Testis (tissue), 3 donors: ENCODE results near the gene FAM227A. TPM values are rescaled to one million over a fixed set of nuclear protein-coding genes. Genes with fewer than 3 reads are reported as not detected.

Experiments used
- DNase-seq: peaks from one replicate; pipeline ENCODE4 v3.0.0-alpha.2; 2019
- H3K27ac ChIP-seq, 2 donors: fragments of 200-600 bp; sonication (generic); one replicate each; pipeline ENCODE4 v1.5.1; 2019
- H3K27me3 ChIP-seq: fragments of 200-600 bp; sonication (generic); one replicate; pipeline ENCODE4 v1.5.1; 2019
- H3K36me3 ChIP-seq: fragments of 200-600 bp; sonication (generic); one replicate; pipeline ENCODE4 v1.5.1; 2017; ENCODE audit warnings: low read depth; ENCODE audit errors: missing control alignments
- H3K4me1 ChIP-seq: fragments of 200-600 bp; sonication (generic); one replicate; pipeline ENCODE4 v1.5.1; 2019
- H3K4me3 ChIP-seq, 2 donors: fragments of 200-600 bp; sonication (generic); one replicate each; pipeline ENCODE4 v1.5.1; 2017 to 2019
- H3K9me3 ChIP-seq: fragments of 200-600 bp; sonication (generic); one replicate; pipeline ENCODE4 v1.5.1; 2017
- POLR2A ChIP-seq: fragments of 450-650 bp; IDR thresholded peaks from one replicate; pipeline ENCODE4 v1.6.1; 2017; ENCODE audit warnings: antibody characterized with exemption, mild to moderate bottlenecking, moderate library complexity
- WGBS, 2 donors: methylation state at CpG; one replicate each; pipeline ENCODE4 v1.1.5; 2018; 5-methylcytosine and 5-hydroxymethylcytosine counted together
- intact Hi-C: fragments of 100-400 bp; cut with DNase I; formaldehyde crosslinking; loops from one replicate; pipeline ENCODE4 v1.15.1; 2023; ENCODE audit warnings: low total_unique reads
- polyA plus RNA-seq: library from polyadenylated mRNA; stranded (reverse); fragments of 350-450 nt; fragmentation: Illumina TruSeq; extraction: RNeasy Lipid Tissue Mini Kit (QIAGEN cat#74804); gene quantifications from one replicate; pipeline ENCODE4 v1.2.3, GENCODE V29; 2014; ENCODE audit warnings: low read depth, low replicate concordance; ENCODE audit not compliant: insufficient read depth
- total RNA-seq, 2 donors: library from RNA; depleted of rRNA; stranded (reverse); fragments of >200 nt; gene quantifications; one replicate each; pipeline ENCODE4 v1.2.3, GENCODE V29; 2016
- TF ChIP-seq, protein P1 (sequence below), 3 experiments: fragments of 450-650 bp in 2 of 3; fragments of 200-600 bp in 1 of 3; sonication (generic) in 1 of 3; IDR thresholded peaks; one replicate each; pipeline ENCODE4 v1.5.1; 2016 to 2019; ENCODE audit warnings: antibody characterized with exemption in 3 of 3, mild to moderate bottlenecking in 2 of 3, moderate library complexity in 1 of 3

The FAM227A gene
- total and polyA plus RNA-seq, 3 donors from 2014 or later: 16.3 to 41.8 (median 18.0) TPM

GRCh38 chr22:38569181-38569971 is 86.8 kb downstream of the FAM227A start:
- WGBS, 2 donors: 22 to 40% methylated on average over 29 to 32 of the region's 32 CpGs
- DNase-seq: peak; percentile 18
- Histone ChIP-seq H3K4me3 (peak overlapping the region; percentile 61 to 70), H3K4me1 (peaks cover 15% of the 10 kb centered on the region), H3K36me3 (no peaks in the 10 kb centered on the region), H3K27me3 (no peaks in the 10 kb centered on the region), H3K9me3 (no peaks in the 10 kb centered on the region), H3K27ac (peak overlapping the region; percentile 74 to 84)
- TF ChIP-seq POLR2A: no peak
- TF ChIP-seq, protein P1, sequence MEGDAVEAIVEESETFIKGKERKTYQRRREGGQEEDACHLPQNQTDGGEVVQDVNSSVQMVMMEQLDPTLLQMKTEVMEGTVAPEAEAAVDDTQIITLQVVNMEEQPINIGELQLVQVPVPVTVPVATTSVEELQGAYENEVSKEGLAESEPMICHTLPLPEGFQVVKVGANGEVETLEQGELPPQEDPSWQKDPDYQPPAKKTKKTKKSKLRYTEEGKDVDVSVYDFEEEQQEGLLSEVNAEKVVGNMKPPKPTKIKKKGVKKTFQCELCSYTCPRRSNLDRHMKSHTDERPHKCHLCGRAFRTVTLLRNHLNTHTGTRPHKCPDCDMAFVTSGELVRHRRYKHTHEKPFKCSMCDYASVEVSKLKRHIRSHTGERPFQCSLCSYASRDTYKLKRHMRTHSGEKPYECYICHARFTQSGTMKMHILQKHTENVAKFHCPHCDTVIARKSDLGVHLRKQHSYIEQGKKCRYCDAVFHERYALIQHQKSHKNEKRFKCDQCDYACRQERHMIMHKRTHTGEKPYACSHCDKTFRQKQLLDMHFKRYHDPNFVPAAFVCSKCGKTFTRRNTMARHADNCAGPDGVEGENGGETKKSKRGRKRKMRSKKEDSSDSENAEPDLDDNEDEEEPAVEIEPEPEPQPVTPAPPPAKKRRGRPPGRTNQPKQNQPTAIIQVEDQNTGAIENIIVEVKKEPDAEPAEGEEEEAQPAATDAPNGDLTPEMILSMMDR (IDR thresholded peaks at IDR 0.05): no peak
- intact Hi-C loops: no loop called here

GRCh38 chr22:38567531-38568285 is 88.5 kb downstream of the FAM227A start:
- intact Hi-C loops: no loop called here
- WGBS, 2 donors: 61% methylated on average over 7 of the region's 7 CpGs
- H3K4me3 ChIP-seq: no peak overlapping the region
- H3K9me3 ChIP-seq: no peaks in the 10 kb centered on the region
- TF ChIP-seq POLR2A: no peak
- TF ChIP-seq, protein P1 (IDR thresholded peaks at IDR 0.05): no peak
- no peaks in the 10 kb centered on the region for H3K36me3 ChIP-seq
- peaks cover 15% of the 10 kb centered on the region for H3K4me1 ChIP-seq
- H3K27ac ChIP-seq: peak overlapping the region in 1 of 2 donors; percentile 20
- DNase-seq: no peak
- H3K27me3 ChIP-seq: no peaks in the 10 kb centered on the region

GRCh38 chr22:38566726-38567504 is 89.3 kb downstream of the FAM227A start:
- intact Hi-C loops: no loop called here
- TF ChIP-seq POLR2A: no peak
- TF ChIP-seq, protein P1 (IDR thresholded peaks at IDR 0.05): no peak
- Histone ChIP-seq H3K9me3 (no peaks in the 10 kb centered on the region), H3K27me3 (no peaks in the 10 kb centered on the region), H3K27ac (peak overlapping the region in 1 of 2 donors; percentile 3), H3K4me3 (no peak overlapping the region), H3K36me3 (no peaks in the 10 kb centered on the region), H3K4me1 (peaks cover 15% of the 10 kb centered on the region)
- DNase-seq: no peak
- 34 to 62% methylated on average over 3 of the region's 3 CpGs for WGBS, 2 donors

DNA sequence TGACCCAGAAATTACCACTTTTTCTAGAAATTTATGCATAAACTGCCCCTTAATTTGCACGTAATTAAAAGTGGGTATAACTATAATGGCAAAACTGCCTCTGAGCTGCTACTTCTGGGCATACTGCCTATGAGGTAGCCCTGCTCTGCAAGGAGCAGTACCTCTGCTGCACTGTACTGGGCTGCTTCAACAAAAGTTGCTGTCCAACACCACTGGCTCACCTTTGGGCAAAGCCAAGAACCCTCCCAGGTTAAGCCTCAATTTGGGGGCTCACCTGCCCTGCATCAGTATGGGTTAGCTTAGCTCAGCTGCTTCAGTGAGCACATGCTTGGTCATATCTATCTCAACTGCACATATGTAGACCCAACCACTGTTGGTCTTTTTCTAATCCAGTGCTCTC is 90.8 kb downstream of the FAM227A start:
- H3K9me3 ChIP-seq: no peaks in the 10 kb centered on the region
- no peak overlapping the region for H3K4me3 ChIP-seq
- no peak for DNase-seq
- H3K27ac ChIP-seq: no peak overlapping the region
- H3K36me3 ChIP-seq: no peaks in the 10 kb centered on the region
- intact Hi-C loops: no loop called here
- WGBS, 2 donors: 97 to 100% methylated on average over 1 of the region's 1 CpG
- H3K4me1 ChIP-seq: peaks cover 9% of the 10 kb centered on the region
- H3K27me3 ChIP-seq: no peaks in the 10 kb centered on the region
- TF ChIP-seq POLR2A: no peak
- TF ChIP-seq, protein P1 (IDR thresholded peaks at IDR 0.05): no peak
